HG03097 (cell line): ENCODE measurements around the gene SNX25.
"Not testable (repeated sequence)": the region's sequence is repeated elsewhere in the genome, so short reads cannot be mapped to it uniquely, and the experiment has no call there.

Source experiments
- ATAC-seq: cut with Tn5 transposase; IDR thresholded peaks from one replicate; pipeline ENCODE4 v1.9.1; 2021; ENCODE audit not compliant: unreplicated experiment, low FRiP score

The SNX25 gene

DNA sequence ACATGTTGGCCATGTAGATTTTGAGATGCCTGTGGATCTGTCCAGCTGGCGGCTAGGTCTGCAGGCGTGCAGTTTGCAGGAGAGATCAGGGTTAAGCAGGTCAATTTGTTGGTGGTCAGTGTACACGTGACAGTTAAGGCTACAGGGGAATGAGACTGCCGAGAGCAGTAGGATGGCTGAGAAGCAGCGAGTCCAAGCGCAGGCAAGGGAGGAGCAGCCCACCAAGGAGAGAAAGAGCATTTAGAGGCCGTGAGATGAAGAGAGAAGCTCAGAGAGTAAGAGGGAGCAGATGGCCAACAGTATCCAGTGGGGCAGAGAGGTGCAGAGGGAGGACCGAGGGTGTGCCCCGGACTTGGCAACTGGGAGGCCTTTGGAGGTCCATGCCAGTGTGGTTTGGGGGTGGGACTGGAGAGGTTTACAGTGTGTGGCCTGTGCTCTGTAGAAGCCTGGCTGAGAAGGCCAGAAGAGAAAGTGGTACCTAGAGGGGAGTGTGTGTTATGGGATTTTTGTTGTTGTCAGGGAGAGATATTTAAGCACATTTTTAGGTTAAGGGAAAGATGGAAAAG lies 18.4 kb downstream of the SNX25 start:
- no peak for ATAC-seq

- no peak for ATAC-seq
Measured at GRCh38 chr4:185229021-185229818, 19.8 kb downstream of the SNX25 start.

- no peak for ATAC-seq
Measured at GRCh38 chr4:185232370-185232769, 23.0 kb downstream of the SNX25 start.

DNA sequence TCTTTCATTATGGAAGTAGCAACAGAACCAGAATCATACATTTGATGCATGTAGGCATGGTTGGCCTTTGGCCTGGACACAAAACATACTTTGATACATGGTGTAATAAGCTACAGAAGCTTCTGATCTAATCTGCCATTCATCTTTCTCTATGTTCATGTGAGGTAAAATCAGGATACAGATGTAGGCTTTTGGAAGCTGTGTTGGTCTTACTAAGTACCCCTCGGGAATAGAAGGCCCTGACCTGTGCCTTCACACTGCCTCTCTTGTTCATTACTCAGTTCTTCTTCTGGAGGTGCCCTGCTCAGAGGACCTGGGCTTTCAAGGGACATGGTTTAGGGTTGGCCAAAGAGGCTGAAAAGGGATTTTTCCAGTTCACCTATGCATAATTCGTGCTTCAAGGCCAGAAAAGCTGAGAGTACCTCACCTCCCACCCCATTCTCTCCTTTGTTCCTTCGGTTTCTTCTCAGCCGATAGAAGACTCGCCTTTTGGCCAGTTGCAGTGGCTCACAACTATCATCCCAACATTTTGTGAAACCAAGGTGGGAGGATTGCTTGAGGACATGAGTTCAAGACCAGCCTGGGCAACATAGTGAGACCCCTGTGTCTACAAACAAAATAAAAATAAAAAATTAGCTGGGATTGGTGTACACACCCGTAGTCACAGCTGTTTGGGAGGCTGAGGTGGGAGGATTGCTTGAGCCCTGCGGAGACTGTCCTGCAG lies 25.9 kb downstream of the SNX25 start:
- ATAC-seq = no peak

DNA sequence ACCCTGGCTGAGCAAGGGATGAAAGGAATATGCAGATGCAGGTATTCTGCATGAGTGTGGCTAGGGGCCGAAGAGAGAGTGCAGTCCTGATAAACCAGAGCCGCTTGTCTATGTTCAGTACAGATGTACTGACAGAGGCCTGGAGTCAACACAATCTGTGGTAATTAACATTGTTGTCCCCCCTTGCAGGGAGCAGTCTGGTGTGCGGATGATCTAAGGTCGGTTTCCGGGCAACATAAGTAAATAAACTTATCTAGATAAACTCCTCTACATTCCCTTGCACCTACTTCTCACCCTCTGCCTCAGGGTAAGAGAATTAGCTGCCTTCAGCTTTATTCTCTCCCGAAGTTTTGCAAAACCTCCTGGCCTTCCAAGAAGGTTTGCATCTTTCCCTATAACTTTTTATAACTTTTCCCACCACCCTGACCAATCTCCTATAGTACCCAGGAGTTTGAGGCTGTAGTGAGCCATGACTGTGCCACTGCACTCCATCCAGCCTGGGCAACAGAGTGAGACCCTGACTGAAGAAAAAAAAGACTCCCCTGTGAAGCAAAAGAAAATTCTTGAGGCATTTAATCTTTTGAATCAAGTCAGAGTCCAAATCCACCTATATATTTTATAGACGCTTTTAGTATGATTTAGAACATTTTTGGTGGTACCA lies 26.6 kb downstream of the SNX25 start:
- no peak for ATAC-seq

GRCh38 chr4:185237175-185237574 lies 27.8 kb downstream of the SNX25 start:
- ATAC-seq = no peak

GRCh38 chr4:185238215-185238681 lies 28.9 kb downstream of the SNX25 start:
- no peak for ATAC-seq

- no peak for ATAC-seq
Measured at GRCh38 chr4:185238750-185239149, 29.4 kb downstream of the SNX25 start.

DNA sequence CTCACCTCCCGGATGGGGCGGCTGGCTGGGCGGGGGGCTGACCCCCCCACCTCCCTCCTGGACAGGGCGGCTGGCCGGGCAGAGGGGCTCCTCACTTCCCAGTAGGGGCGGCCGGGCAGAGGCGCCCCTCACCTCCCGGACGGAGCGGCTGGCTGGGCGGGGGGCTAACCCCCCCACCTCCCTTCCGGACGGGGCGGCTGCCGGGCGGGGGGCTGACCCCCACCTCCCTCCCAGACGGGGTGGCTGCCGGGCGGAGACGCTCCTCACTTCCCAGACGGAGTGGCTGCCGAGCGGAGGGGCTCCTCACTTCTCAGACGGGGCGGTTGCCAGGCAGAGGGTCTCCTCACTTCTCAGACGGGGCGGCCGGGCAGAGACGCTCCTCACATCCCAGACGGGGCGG lies 31.1 kb downstream of the SNX25 start:
- not testable (repeated sequence) for ATAC-seq

GRCh38 chr4:185242749-185243533 lies 33.5 kb downstream of the SNX25 start:
- ATAC-seq = no peak

DNA sequence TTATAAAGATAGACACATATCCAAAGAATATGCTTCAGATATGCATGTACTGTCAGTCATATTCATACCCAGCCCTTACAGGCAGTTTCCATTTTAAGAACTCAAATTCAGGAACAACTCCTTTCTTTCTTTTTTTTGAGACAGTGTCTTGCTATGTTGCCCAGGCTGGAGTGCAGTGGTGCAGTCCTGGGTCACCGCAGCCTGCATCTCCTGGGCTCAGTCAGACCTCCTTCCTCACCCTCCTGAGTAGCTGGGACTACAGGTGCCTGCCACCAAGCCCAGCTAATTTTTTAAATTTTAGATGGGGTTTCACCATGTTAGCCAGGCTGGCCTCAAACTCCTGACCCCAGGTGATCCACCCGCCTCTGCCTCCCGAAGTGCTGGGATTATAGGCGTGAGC lies 34.5 kb downstream of the SNX25 start:
- no peak for ATAC-seq

GRCh38 chr4:185244763-185245162 lies 35.4 kb downstream of the SNX25 start:
- ATAC-seq = no peak

- ATAC-seq = no peak
Measured at GRCh38 chr4:185246453-185246852, 37.1 kb downstream of the SNX25 start.

DNA sequence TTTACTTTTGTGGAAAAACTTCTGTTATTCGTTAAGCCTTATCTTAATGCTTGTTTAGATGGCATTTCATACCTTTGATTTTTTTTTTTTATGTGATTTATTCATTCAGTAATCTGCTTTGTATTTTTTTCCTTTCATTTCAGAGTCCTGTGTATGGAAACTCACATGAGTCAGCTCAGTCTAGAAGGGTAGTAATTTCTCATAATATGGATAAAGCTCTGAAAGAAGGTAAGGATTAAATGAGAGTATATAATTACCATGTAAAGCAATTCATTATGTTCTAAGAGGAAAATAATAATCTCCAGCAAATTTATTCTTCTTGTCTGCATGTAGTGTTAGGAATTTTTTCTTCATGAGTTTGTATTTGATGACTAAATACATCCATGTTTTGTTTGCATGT lies 37.8 kb downstream of the SNX25 start:
- no peak for ATAC-seq

GRCh38 chr4:185248393-185249039 lies 39.1 kb downstream of the SNX25 start:
- no peak for ATAC-seq

DNA sequence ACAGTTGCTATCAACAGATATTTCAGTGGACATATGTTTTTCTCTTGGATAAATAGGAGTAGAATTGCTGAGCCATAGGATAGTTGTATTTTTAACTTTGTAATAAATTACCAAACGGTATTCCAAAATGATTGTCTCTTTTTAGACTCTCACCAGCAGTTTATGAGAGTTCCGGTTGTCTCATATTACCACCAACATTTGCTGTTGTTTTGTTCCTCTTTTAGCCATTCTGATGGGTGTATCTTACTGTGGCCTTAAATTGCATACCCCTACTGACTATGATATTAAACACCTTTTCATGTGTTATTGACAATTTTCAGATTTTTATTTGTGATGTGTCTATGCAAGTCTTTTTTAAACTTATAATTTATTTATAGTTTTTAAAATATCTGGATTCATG lies 39.7 kb downstream of the SNX25 start:
- ATAC-seq = no peak

DNA sequence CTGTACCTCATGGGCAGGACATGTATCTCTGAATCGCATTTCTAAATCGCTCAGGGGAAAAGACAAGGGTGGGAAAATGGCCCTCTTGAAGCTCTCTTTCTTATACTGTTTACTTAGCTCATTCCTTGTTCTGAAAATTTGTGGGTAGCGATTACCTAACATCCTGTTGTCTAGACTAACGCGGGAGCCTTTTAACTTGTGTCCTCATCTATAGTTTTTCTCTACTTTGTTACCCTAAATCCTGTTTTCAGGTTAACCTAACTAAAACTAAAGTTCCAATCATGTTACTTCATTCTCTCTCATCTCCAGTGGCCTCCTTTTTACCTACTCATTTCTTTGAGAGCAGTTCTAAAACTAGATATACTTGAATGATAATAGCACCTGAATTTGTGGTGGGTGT lies 45.0 kb downstream of the SNX25 start:
- no peak for ATAC-seq

- no peak for ATAC-seq
Measured at GRCh38 chr4:185255868-185256267, 46.5 kb downstream of the SNX25 start.

DNA sequence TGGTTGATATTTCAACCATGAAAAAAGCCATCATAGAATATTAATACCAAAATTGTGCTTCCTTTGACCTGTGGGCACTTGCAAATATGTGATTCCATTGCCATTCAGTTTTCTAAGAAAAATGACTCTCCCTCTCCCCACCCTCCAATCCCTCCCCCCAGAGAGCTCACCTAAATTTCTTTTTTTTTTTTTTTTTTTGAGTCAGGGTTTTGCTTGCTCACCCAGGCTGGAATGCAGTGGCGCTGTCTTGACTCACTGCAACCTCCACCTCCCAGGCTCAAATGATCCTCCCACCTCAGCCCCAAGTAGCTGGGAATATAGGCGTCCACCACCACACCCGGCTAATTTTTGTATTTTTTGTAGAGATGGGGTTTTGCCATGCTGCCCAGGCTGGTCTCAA lies 47.0 kb downstream of the SNX25 start:
- no peak for ATAC-seq

GRCh38 chr4:185257086-185257485 lies 47.7 kb downstream of the SNX25 start:
- ATAC-seq = no peak
